HEK293 (cell line): ENCODE results near the gene PRKCG.

Experiments
- ZNF138 ChIP-seq: fragments of 450-650 bp; formaldehyde crosslinking; IDR thresholded peaks from 2 replicates; pipeline ENCODE4 v1.5.1; 2016; ENCODE audit warnings: missing biosample characterization, missing genetic modification characterization, borderline replicate concordance
- ZNF184 ChIP-seq: fragments of 450-650 bp; IDR thresholded peaks from 2 replicates; pipeline ENCODE4 v1.5.1; 2018; ENCODE audit warnings: missing biosample characterization, mild to moderate bottlenecking, missing genetic modification characterization
- ZNF23 ChIP-seq: fragments of 450-650 bp; formaldehyde crosslinking; IDR thresholded peaks from 2 replicates; pipeline ENCODE4 v1.5.1; 2016; ENCODE audit warnings: missing biosample characterization, missing genetic modification characterization, borderline replicate concordance
- ZNF76 ChIP-seq: fragments of 450-650 bp; formaldehyde crosslinking; IDR thresholded peaks from 2 replicates; pipeline ENCODE4; 2016; ENCODE audit warnings: low read depth, missing biosample characterization, missing genetic modification characterization, borderline replicate concordance
- TF ChIP-seq, protein P1 (sequence below): fragments of 450-650 bp; formaldehyde crosslinking; IDR thresholded peaks from 2 replicates; pipeline ENCODE4 v1.5.1; 2016; ENCODE audit warnings: missing biosample characterization, missing genetic modification characterization

- TF ChIP-seq ZNF184 (tag by site-specific recombination) (no peak), ZNF23 (tag by site-specific recombination) (no peak), ZNF76 (tag by site-specific recombination) (no peak), ZNF138 (tag by site-specific recombination) (no peak)
- TF ChIP-seq, protein P1, sequence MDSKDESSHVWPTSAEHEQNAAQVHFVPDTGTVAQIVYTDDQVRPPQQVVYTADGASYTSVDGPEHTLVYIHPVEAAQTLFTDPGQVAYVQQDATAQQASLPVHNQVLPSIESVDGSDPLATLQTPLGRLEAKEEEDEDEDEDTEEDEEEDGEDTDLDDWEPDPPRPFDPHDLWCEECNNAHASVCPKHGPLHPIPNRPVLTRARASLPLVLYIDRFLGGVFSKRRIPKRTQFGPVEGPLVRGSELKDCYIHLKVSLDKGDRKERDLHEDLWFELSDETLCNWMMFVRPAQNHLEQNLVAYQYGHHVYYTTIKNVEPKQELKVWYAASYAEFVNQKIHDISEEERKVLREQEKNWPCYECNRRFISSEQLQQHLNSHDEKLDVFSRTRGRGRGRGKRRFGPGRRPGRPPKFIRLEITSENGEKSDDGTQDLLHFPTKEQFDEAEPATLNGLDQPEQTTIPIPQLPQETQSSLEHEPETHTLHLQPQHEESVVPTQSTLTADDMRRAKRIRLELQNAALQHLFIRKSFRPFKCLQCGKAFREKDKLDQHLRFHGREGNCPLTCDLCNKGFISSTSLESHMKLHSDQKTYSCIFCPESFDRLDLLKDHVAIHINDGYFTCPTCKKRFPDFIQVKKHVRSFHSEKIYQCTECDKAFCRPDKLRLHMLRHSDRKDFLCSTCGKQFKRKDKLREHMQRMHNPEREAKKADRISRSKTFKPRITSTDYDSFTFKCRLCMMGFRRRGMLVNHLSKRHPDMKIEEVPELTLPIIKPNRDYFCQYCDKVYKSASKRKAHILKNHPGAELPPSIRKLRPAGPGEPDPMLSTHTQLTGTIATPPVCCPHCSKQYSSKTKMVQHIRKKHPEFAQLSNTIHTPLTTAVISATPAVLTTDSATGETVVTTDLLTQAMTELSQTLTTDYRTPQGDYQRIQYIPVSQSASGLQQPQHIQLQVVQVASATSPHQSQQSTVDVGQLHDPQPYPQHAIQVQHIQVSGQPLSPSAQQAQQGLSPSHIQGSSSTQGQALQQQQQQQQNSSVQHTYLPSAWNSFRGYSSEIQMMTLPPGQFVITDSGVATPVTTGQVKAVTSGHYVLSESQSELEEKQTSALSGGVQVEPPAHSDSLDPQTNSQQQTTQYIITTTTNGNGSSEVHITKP (tag by site-specific recombination), result no peak
Observed at GRCh38 chr19:53945998-53946397, 64.0 kb downstream of the PRKCG start.
